Tibial artery (tissue), 4 donors: ENCODE measurements around the gene SHISAL1.

Experiments
- DNase-seq, 2 donors: peaks; one replicate each; pipeline ENCODE4 v3.0.0-alpha.2; 2019
- H3K27ac ChIP-seq, 2 donors: fragments of 200-600 bp; sonication (generic) in 1 of 2; 1 replicate in 1 of 2; 2 replicates in 1 of 2; pipeline ENCODE4 v1.5.1; 2018 to 2019; ENCODE audit warnings: mild to moderate bottlenecking in 1 of 2
- H3K27me3 ChIP-seq, 2 donors: fragments of 200-600 bp; sonication (generic) in 1 of 2; one replicate each; pipeline versions ENCODE4 v1.5.1 to v1.6.0; 2016 to 2019
- H3K36me3 ChIP-seq, 3 donors: fragments of 200-600 bp; sonication (generic) in 2 of 3; one replicate each; pipeline ENCODE4 v1.5.1; 2016 to 2019; ENCODE audit warnings: mild to moderate bottlenecking in 2 of 3
- H3K4me1 ChIP-seq, 4 donors: fragments of 200-600 bp; sonication (generic) in 2 of 4; 1 replicate in 3 of 4; 2 replicates in 1 of 4; pipeline ENCODE4 v1.5.1; 2016 to 2019
- H3K4me3 ChIP-seq, 2 donors: fragments of 200-600 bp; sonication (generic) in 1 of 2; 1 replicate in 1 of 2; 2 replicates in 1 of 2; pipeline ENCODE4 v1.5.1; 2018 to 2019; ENCODE audit warnings: mild to moderate bottlenecking in 2 of 2
- H3K9me3 ChIP-seq, 3 donors: fragments of 200-600 bp; sonication (generic) in 1 of 3; one replicate each; pipeline ENCODE4 v1.5.1; 2016 to 2019
- intact Hi-C: fragments of 100-400 bp; cut with DNase I; formaldehyde crosslinking; loops from one replicate; pipeline ENCODE4 v1.15.0; 2023; ENCODE audit warnings: low total_unique reads
- TF ChIP-seq, protein P1 (sequence below), 2 experiments: fragments of 200-600 bp in 1 of 2; fragments of 450-650 bp in 1 of 2; IDR thresholded peaks; one replicate each; pipeline ENCODE4 v1.5.1; 2017 to 2019; ENCODE audit warnings: antibody characterized with exemption in 2 of 2, mild to moderate bottlenecking in 1 of 2, moderate library complexity in 1 of 2

Gene SHISAL1

DNA sequence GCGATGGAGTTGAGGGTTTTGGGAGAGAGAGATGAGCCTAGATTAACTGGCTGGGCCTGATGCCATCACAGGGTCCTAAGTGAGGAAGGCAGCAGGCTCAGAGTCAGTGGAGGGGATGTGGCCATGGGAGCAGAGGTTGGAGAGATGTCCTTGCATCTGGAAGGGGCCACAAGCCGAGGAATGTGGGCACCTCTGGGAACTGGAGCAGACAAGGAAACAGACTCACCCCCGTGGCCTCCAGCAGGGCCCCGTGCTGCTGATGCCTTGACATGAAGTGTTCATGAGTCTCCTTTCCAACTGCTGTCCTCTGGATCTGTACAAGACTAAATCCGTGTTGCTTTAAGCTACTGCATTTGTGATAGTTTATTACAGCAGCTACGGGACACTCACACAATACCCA is 49.2 kb downstream of the SHISAL1 start:
- H3K36me3 ChIP-seq = no peaks in the 10 kb centered on the region
- TF ChIP-seq, protein P1, sequence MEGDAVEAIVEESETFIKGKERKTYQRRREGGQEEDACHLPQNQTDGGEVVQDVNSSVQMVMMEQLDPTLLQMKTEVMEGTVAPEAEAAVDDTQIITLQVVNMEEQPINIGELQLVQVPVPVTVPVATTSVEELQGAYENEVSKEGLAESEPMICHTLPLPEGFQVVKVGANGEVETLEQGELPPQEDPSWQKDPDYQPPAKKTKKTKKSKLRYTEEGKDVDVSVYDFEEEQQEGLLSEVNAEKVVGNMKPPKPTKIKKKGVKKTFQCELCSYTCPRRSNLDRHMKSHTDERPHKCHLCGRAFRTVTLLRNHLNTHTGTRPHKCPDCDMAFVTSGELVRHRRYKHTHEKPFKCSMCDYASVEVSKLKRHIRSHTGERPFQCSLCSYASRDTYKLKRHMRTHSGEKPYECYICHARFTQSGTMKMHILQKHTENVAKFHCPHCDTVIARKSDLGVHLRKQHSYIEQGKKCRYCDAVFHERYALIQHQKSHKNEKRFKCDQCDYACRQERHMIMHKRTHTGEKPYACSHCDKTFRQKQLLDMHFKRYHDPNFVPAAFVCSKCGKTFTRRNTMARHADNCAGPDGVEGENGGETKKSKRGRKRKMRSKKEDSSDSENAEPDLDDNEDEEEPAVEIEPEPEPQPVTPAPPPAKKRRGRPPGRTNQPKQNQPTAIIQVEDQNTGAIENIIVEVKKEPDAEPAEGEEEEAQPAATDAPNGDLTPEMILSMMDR (IDR thresholded peaks at IDR 0.05) = no peak
- no peak overlapping the region for H3K4me3 ChIP-seq
- intact Hi-C loops = no loop called here
- no peaks in the 10 kb centered on the region for H3K4me1 ChIP-seq
- no peak overlapping the region for H3K27ac ChIP-seq
- H3K27me3 ChIP-seq = peaks cover 0 to 5% of the 10 kb centered on the region in 2 donors
- peak in 1 of 2 donors; percentile 40 for DNase-seq
- H3K9me3 ChIP-seq = no peaks in the 10 kb centered on the region

DNA sequence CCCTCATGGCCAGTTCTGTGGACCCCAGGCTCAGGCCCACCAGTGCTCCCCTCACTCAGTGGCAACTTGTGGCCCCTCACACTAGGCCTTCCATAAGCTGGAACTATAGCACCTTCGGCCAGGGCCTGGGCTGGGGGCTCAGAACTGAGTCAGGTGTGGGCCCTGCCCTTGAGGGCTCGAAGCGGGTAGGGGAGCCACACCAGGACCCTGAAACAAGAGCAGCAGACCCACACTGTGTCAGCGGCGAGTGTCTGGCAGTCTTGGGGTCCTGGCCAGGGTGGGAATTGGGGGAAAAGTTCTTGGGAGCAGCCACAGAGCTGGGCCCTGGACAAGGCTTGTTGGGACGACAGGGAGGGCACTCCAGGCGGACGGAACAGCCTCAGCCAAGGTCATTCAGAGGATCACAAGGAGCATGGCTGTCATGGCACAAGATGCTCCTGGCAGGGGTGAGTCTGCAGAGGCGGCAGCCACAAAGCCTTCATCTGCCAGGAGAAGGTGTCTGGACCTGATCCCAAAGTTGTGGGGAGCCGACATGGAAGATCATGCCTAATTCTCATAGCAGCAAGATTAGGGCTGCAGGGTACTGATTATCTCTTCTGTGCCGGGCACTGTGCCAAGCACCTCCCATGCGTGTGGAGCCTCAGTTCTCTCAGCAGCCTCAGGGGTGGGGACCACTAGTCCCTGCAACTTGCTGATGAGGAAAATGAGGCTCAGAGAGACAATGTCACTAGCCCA is 50.7 kb downstream of the SHISAL1 start:
- Histone ChIP-seq H3K27me3 (peaks cover 0 to 4% of the 10 kb centered on the region in 2 donors), H3K4me3 (no peak overlapping the region), H3K9me3 (no peaks in the 10 kb centered on the region), H3K4me1 (no peaks in the 10 kb centered on the region), H3K36me3 (no peaks in the 10 kb centered on the region), H3K27ac (no peak overlapping the region)
- intact Hi-C loops = no loop called here
- DNase-seq = peak; percentile 7 to 49
- TF ChIP-seq, protein P1 (IDR thresholded peaks at IDR 0.05) = no peak

DNA sequence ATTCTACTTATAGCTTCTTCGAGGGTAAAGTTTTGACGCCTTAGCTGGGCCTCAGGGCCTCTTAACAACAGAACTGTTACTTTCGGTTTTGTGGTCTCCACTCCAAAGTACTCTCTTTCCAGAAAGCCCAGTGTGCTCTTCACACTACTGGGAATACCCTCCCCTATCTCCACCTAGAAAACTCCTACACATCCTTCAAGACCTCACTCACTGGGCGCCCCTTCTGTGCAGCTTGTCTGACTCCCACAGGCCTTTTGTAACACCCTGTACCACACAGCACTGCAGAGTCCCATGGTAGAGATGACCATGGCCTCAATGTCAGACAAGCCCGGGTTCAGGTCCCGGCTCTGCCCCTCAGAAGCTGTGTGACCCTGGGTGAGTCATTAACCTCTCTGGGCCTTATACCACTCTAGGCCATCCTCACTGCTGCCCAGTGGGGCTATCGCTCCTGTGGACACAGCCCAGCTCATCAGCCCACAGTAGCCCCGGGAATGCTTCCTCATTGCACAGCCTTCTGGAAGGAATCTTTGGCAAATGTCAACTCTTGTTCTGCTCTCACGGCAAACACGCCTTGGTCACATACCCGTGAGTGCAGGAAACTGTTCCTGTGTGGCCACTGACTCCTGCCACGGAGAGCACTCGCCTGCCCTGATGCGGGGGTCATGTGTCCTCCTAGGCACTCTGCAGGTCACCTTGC is 51.4 kb downstream of the SHISAL1 start:
- peak in 1 of 2 donors; percentile 33 for DNase-seq
- no peaks in the 10 kb centered on the region for H3K36me3 ChIP-seq
- H3K4me1 ChIP-seq = no peaks in the 10 kb centered on the region
- TF ChIP-seq, protein P1 (IDR thresholded peaks at IDR 0.05) = no peak
- intact Hi-C loops = no loop called here
- H3K9me3 ChIP-seq = no peaks in the 10 kb centered on the region
- H3K27ac ChIP-seq = no peak overlapping the region
- H3K4me3 ChIP-seq = no peak overlapping the region
- H3K27me3 ChIP-seq = peaks cover 0 to 9% of the 10 kb centered on the region in 2 donors

DNA sequence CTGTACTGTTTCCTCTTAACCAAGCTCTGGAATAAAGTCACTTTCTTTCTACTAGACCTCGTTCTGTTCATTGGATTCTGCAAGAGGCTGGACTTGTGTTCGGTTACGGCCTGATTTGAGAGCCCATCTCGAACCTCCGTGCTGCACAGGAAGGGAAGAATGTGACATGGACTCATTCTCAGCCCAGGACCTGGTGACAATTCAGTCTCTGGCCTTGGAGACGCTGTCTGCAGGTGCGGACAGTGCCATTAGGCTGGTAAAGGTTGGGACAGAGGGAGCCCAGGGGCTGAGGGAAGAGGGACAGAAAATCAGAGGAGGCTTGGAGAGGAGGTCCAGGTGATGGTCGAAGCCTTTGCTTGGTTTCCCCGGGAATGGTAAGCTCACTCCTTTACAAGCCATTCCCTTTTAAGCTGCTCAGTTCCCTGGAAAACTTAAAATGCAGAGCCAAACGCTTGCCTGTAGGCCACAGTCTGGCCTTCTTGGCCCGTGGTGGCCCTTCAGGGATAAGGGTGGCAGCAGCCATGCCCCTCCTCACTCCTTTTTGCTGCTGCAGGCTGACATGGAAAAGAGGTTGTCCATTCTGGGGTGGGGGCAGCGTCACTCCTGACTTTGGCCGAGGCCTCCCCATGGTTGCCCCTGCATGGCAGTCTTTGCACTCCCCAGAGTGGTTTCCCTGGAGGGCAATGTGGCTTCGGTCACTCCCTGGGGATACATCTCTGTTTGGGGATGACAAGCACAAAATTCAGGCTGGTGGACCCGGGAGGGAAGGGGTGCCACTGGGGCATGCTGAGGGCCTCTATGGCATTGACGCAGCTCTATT is 52.3 kb downstream of the SHISAL1 start:
- DNase-seq = peak; percentile 10 to 41
- no peaks in the 10 kb centered on the region for H3K4me1 ChIP-seq
- TF ChIP-seq, protein P1 (IDR thresholded peaks at IDR 0.05) = no peak
- no peaks in the 10 kb centered on the region for H3K9me3 ChIP-seq
- intact Hi-C loops = no loop called here
- peaks cover 0 to 13% of the 10 kb centered on the region in 2 donors for H3K27me3 ChIP-seq
- H3K4me3 ChIP-seq = no peak overlapping the region
- H3K27ac ChIP-seq = no peak overlapping the region
- H3K36me3 ChIP-seq = no peaks in the 10 kb centered on the region

DNA sequence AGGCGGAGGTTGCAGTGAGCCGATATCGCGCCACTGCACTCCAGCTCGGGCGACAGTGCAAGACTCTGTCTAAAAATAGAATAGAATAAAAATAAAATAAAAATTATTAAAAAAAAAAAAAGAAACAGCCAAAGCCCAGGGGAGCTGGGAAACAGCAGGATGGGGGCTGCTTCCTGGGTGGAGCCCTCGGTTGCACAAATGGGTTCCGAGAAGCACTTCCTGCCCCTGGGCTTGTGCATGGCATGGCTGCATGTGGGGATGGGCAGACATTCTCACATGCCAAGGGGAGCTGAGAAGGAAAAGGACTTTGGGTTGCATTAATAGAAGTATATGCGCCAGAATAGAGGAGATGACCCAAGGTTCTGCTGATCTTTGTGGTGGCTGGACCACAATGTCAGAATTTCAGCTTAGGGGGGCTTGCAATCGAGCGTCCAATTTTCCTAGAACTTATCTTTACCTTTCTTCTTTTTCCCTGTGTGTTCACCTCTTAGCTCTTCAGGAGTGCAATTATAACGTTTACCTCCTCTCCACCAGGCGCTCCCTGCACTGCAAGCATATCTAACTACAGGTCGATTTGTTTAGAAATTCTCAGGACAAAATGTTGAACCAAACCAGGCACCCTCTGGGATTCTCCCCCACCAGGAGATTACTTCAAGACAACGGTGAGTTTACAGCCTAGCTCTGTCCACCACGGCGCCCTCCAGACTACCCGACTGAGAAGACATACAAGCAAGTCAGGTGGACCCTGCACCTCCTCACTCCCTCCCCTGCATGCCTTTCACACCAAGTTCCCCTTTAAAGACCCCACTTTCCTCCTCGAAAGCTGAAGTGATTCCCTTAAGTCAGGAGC is 53.2 kb downstream of the SHISAL1 start:
- DNase-seq = peak; percentile 9 to 17
- H3K4me1 ChIP-seq = no peaks in the 10 kb centered on the region
- TF ChIP-seq, protein P1 (IDR thresholded peaks at IDR 0.05) = no peak
- H3K4me3 ChIP-seq = no peak overlapping the region
- intact Hi-C loops = no loop called here
- H3K36me3 ChIP-seq = no peaks in the 10 kb centered on the region
- H3K9me3 ChIP-seq = no peaks in the 10 kb centered on the region
- H3K27ac ChIP-seq = no peak overlapping the region
- peaks cover 0 to 13% of the 10 kb centered on the region in 2 donors for H3K27me3 ChIP-seq
